GM20000 (cell line): Measurements from ENCODE around the gene SF3B3.

Experiments
- DNase-seq: peaks from one replicate; pipeline ENCODE4 v3.0.0; 2012; ENCODE audit warnings: low spot score
- CTCF ChIP-seq: IDR thresholded peaks from 2 replicates; pipeline ENCODE4 v1.5.1; 2012; ENCODE audit warnings: mild to moderate bottlenecking, control low read depth; ENCODE audit errors: extremely low read depth, missing control alignments

The SF3B3 gene

GRCh38 chr16:70480127-70481105, 43.2 kb upstream of the SF3B3 start:
- DNase-seq = no peak
- no peak for TF ChIP-seq CTCF

- no peak for DNase-seq
- no peak for TF ChIP-seq CTCF
Measured at GRCh38 chr16:70481929-70482536, 41.6 kb upstream of the SF3B3 start.

GRCh38 chr16:70482624-70483023, 41.0 kb upstream of the SF3B3 start:
- TF ChIP-seq CTCF = no peak
- no peak for DNase-seq

- no peak for TF ChIP-seq CTCF
- DNase-seq = no peak
Measured at GRCh38 chr16:70483426-70483825, 40.2 kb upstream of the SF3B3 start.

GRCh38 chr16:70484867-70485266, 38.7 kb upstream of the SF3B3 start:
- TF ChIP-seq CTCF = no peak
- DNase-seq = no peak

GRCh38 chr16:70490261-70490660, 33.4 kb upstream of the SF3B3 start:
- DNase-seq = no peak
- no peak for TF ChIP-seq CTCF

- no peak for TF ChIP-seq CTCF
- DNase-seq = no peak
Measured at GRCh38 chr16:70493802-70494201, 29.8 kb upstream of the SF3B3 start.
